Neural progenitor cell (in vitro differentiated cells): ENCODE results near the gene CYTH1. TPM values are rescaled to one million over a fixed set of nuclear protein-coding genes. Genes with fewer than 3 reads are reported as not detected.

ENCODE experiments used
- DNase-seq: peaks from one replicate; pipeline ENCODE4 v3.0.0-alpha.2; 2016; ENCODE audit warnings: low spot score
- H2AFZ ChIP-seq: fragments of 200-600 bp; sonication (generic); replicated peaks from 2 replicates; pipeline ENCODE4 v1.6.1; 2016; ENCODE audit warnings: antibody characterized with exemption
- H3F3A ChIP-seq: fragments of 200-600 bp; sonication (generic); 2 replicates; pipeline ENCODE4 v1.6.1; 2016; ENCODE audit warnings: antibody characterized with exemption, low read depth
- H3K27ac ChIP-seq: fragments of 200-600 bp; sonication (generic); 2 replicates; pipeline ENCODE4 v1.5.1; 2016; ENCODE audit warnings: mild to moderate bottlenecking
- H3K27me3 ChIP-seq: fragments of 200-600 bp; sonication (generic); 2 replicates; pipeline ENCODE4 v1.6.1; 2016; ENCODE audit warnings: mild to moderate bottlenecking, moderate library complexity
- H3K36me3 ChIP-seq: fragments of 200-600 bp; sonication (generic); 2 replicates; pipeline ENCODE4 v1.5.1; 2016
- H3K4me1 ChIP-seq: fragments of 200-600 bp; sonication (generic); 2 replicates; pipeline ENCODE4 v1.6.1; 2016; ENCODE audit warnings: mixed run types
- H3K4me2 ChIP-seq: fragments of 200-600 bp; sonication (generic); 2 replicates; pipeline ENCODE4 v1.6.1; 2016
- H3K4me3 ChIP-seq: fragments of 200-600 bp; sonication (generic); 2 replicates; pipeline ENCODE4 v1.5.1; 2016
- H3K79me2 ChIP-seq: fragments of 200-600 bp; sonication (generic); 2 replicates; pipeline ENCODE4 v1.6.1; 2016; ENCODE audit warnings: low read depth
- H3K9ac ChIP-seq: fragments of 200-600 bp; sonication (generic); 2 replicates; pipeline ENCODE4 v1.6.1; 2016
- H3K9me3 ChIP-seq: fragments of 200-600 bp; sonication (generic); 2 replicates; pipeline ENCODE4 v1.5.1; 2016; ENCODE audit warnings: low read depth
- H4K20me1 ChIP-seq: fragments of 200-600 bp; sonication (generic); 2 replicates; pipeline ENCODE4 v1.6.1; 2016; ENCODE audit warnings: low read depth
- H3K27ac Mint-ChIP-seq: 3 replicates; pipeline ENCODE4 v1.8.0; 2021; ENCODE audit warnings: mixed read lengths
- H3K27me3 Mint-ChIP-seq: 2 replicates; pipeline ENCODE4 v1.8.0; 2022; ENCODE audit warnings: low read depth, mild to moderate bottlenecking, inconsistent platforms, moderate library complexity, mixed read lengths; ENCODE audit not compliant: insufficient read depth
- H3K36me3 Mint-ChIP-seq: 3 replicates; pipeline ENCODE4 v1.8.0; 2021; ENCODE audit warnings: mixed read lengths
- H3K4me1 Mint-ChIP-seq: 3 replicates; pipeline ENCODE4 v1.8.0; 2021; ENCODE audit warnings: mixed read lengths
- H3K4me3 Mint-ChIP-seq: 3 replicates; pipeline ENCODE4 v1.8.0; 2021; ENCODE audit warnings: mild to moderate bottlenecking, moderate library complexity, mixed read lengths
- H3K9me3 Mint-ChIP-seq: 3 replicates; pipeline ENCODE4 v1.8.0; 2020; ENCODE audit warnings: mixed read lengths
- EZH2 ChIP-seq: fragments of 200-600 bp; sonication (generic); IDR thresholded peaks from 2 replicates; pipeline ENCODE4 v1.6.1; 2017; ENCODE audit warnings: antibody characterized with exemption, mild to moderate bottlenecking, moderate library complexity
- EZH2phosphoT487 ChIP-seq: fragments of 200-600 bp; sonication (generic); IDR thresholded peaks from 2 replicates; pipeline ENCODE4 v1.6.1; 2017; ENCODE audit warnings: antibody characterized with exemption
- total RNA-seq: library from RNA; depleted of rRNA; stranded (reverse); fragments of >200 nt; gene quantifications from 2 replicates; pipeline ENCODE4 v1.2.3, GENCODE V29; 2015; ENCODE audit warnings: low replicate concordance
- TF ChIP-seq, protein P1 (sequence below): fragments of 200-600 bp; sonication (generic); IDR thresholded peaks from 2 replicates; pipeline ENCODE4 v1.5.1; 2017; ENCODE audit warnings: antibody characterized with exemption, mild to moderate bottlenecking

Gene CYTH1
- total RNA-seq, 1 donor from 2014 or later = 14.8 TPM

GRCh38 chr17:78637643-78638420 lies 144.2 kb downstream of the CYTH1 start:
- Mint-ChIP-seq H3K36me3 (no peaks in the 10 kb centered on the region), H3K9me3 (peaks cover 2% of the 10 kb centered on the region), H3K4me3 (no peak overlapping the region), H3K27me3 (peaks cover 5% of the 10 kb centered on the region), H3K27ac (no peak overlapping the region), H3K4me1 (no peaks in the 10 kb centered on the region)
- H3K36me3 ChIP-seq = no peaks in the 10 kb centered on the region
- H3K4me2 ChIP-seq = no peak overlapping the region
- H3K4me1 ChIP-seq = no peaks in the 10 kb centered on the region
- TF ChIP-seq, protein P1, sequence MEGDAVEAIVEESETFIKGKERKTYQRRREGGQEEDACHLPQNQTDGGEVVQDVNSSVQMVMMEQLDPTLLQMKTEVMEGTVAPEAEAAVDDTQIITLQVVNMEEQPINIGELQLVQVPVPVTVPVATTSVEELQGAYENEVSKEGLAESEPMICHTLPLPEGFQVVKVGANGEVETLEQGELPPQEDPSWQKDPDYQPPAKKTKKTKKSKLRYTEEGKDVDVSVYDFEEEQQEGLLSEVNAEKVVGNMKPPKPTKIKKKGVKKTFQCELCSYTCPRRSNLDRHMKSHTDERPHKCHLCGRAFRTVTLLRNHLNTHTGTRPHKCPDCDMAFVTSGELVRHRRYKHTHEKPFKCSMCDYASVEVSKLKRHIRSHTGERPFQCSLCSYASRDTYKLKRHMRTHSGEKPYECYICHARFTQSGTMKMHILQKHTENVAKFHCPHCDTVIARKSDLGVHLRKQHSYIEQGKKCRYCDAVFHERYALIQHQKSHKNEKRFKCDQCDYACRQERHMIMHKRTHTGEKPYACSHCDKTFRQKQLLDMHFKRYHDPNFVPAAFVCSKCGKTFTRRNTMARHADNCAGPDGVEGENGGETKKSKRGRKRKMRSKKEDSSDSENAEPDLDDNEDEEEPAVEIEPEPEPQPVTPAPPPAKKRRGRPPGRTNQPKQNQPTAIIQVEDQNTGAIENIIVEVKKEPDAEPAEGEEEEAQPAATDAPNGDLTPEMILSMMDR = no peak
- TF ChIP-seq EZH2phosphoT487 (no peak), EZH2 (no peak)
- DNase-seq = no peak
- H3F3A ChIP-seq = no peaks in the 10 kb centered on the region
- H3K9ac ChIP-seq = no peak overlapping the region
- H3K9me3 ChIP-seq = no peaks in the 10 kb centered on the region
- no peaks in the 10 kb centered on the region for H4K20me1 ChIP-seq
- no peak overlapping the region for H3K4me3 ChIP-seq
- no peak overlapping the region for H3K27ac ChIP-seq
- no peak overlapping the region for H2AFZ ChIP-seq
- no peaks in the 10 kb centered on the region for H3K27me3 ChIP-seq
- H3K79me2 ChIP-seq = no peaks in the 10 kb centered on the region

DNA sequence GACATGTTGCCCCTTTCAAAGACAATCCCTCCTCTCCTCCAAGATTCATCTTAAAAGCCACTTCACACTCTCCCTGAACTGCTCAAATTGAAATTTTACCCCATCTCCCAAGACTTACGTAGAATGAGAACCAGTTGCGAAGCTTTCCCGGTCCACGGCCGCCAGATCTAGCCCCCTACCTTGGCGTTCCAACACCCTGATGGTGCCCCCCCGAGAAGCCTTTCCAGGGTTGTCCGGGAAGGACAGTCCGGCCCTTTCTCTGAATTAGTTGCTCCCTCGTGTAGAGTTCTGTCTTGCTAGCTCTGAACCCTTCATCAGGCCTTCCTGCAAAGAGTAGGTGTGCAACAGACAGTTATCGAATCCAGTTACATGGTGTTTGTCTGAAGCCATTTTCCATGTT lies 144.9 kb downstream of the CYTH1 start:
- H3K4me1 Mint-ChIP-seq = no peaks in the 10 kb centered on the region

GRCh38 chr17:78634154-78634553 lies 147.9 kb downstream of the CYTH1 start:
- Histone ChIP-seq H3K4me1 (no peaks in the 10 kb centered on the region), H3F3A (no peaks in the 10 kb centered on the region), H3K9me3 (no peaks in the 10 kb centered on the region), H3K4me2 (no peak overlapping the region), H3K4me3 (no peak overlapping the region), H2AFZ (no peak overlapping the region), H3K9ac (no peak overlapping the region), H3K27me3 (no peaks in the 10 kb centered on the region), H3K79me2 (no peaks in the 10 kb centered on the region), H3K36me3 (no peaks in the 10 kb centered on the region), H4K20me1 (no peaks in the 10 kb centered on the region), H3K27ac (no peak overlapping the region)
- Mint-ChIP-seq H3K4me3 (no peak overlapping the region), H3K27me3 (peaks cover 11% of the 10 kb centered on the region), H3K4me1 (peaks cover 12% of the 10 kb centered on the region), H3K27ac (no peak overlapping the region), H3K36me3 (no peaks in the 10 kb centered on the region), H3K9me3 (no peaks in the 10 kb centered on the region)
- DNase-seq = no peak
- TF ChIP-seq EZH2phosphoT487 (no peak), EZH2 (no peak)
- TF ChIP-seq, protein P1 = no peak

More for the DNA sequence above, 144.9 kb downstream of the CYTH1 start:
- H3K4me3 Mint-ChIP-seq = peak overlapping the region; percentile 20
- no peak overlapping the region for H3K4me3 ChIP-seq
- no peak overlapping the region for H3K4me2 ChIP-seq
- no peak for TF ChIP-seq EZH2phosphoT487
- no peaks in the 10 kb centered on the region for H3K79me2 ChIP-seq
- peaks cover 8% of the 10 kb centered on the region for H3K27me3 Mint-ChIP-seq
- no peaks in the 10 kb centered on the region for H3F3A ChIP-seq
- H3K27ac Mint-ChIP-seq = no peak overlapping the region
- DNase-seq = no peak
- H3K9ac ChIP-seq = no peak overlapping the region
- H3K27me3 ChIP-seq = no peaks in the 10 kb centered on the region
- H3K9me3 ChIP-seq = no peaks in the 10 kb centered on the region
- no peaks in the 10 kb centered on the region for H3K9me3 Mint-ChIP-seq
- no peaks in the 10 kb centered on the region for H3K36me3 ChIP-seq
- H3K27ac ChIP-seq = no peak overlapping the region
- no peak overlapping the region for H2AFZ ChIP-seq
- H3K4me1 ChIP-seq = no peaks in the 10 kb centered on the region
- H3K36me3 Mint-ChIP-seq = no peaks in the 10 kb centered on the region
- no peaks in the 10 kb centered on the region for H4K20me1 ChIP-seq

DNA sequence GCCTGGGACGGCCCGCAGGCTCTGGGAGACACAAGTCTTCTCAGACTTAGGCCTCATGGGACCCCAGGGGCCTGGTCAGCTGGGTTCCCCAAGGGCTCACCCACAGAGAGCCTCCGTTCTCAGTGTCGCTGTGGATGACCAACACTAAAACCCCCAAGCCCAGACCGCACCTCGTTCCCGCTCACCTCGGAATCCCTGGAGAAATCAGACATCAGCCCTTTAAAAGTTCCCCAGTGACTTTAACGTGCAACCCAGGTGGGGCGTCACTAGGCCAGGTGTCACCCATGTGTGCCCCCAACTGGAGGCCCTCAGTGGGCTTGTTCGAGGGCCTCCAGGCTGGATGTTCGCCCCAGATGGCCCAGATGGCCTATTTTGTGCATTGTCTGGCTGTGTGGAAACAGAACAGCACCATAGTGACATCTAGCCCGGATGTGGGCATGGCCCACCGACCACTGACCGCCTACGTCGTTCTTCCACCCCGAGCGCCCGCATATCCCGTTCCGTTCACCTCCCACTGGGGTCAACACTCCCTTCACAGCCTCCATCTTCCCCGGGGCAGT lies 152.6 kb downstream of the CYTH1 start:
- Histone ChIP-seq H4K20me1 (no peaks in the 10 kb centered on the region), H3K4me2 (no peak overlapping the region), H3K27me3 (no peaks in the 10 kb centered on the region), H3F3A (no peaks in the 10 kb centered on the region), H3K4me3 (no peak overlapping the region), H3K27ac (no peak overlapping the region), H3K9me3 (no peaks in the 10 kb centered on the region), H3K9ac (no peak overlapping the region), H2AFZ (no peak overlapping the region), H3K36me3 (no peaks in the 10 kb centered on the region), H3K4me1 (no peaks in the 10 kb centered on the region), H3K79me2 (no peaks in the 10 kb centered on the region)
- no peaks in the 10 kb centered on the region for H3K9me3 Mint-ChIP-seq
- TF ChIP-seq EZH2 = no peak
- no peak for TF ChIP-seq EZH2phosphoT487
- TF ChIP-seq, protein P1 = no peak
- no peak for DNase-seq
- H3K27ac Mint-ChIP-seq = peak overlapping the region; percentile 17
- H3K36me3 Mint-ChIP-seq = no peaks in the 10 kb centered on the region
- H3K4me1 Mint-ChIP-seq = peaks cover 12% of the 10 kb centered on the region
- peaks cover 11% of the 10 kb centered on the region for H3K27me3 Mint-ChIP-seq
- H3K4me3 Mint-ChIP-seq = no peak overlapping the region
